HG02943 (cell line): Measurements from ENCODE around the gene LIMS2.

Source experiments
- ATAC-seq: cut with Tn5 transposase; IDR thresholded peaks from one replicate; pipeline ENCODE4 v1.9.1; 2021; ENCODE audit warnings: mild to moderate bottlenecking, low read depth, moderate library complexity; ENCODE audit not compliant: unreplicated experiment

The LIMS2 gene

GRCh38 chr2:127635380-127636237 lies 39.7 kb downstream of the LIMS2 start:
- no peak for ATAC-seq

- ATAC-seq = no peak
These were observed 40.5 kb downstream of the LIMS2 start for GRCh38 chr2:127634626-127635379.

GRCh38 chr2:127634066-127634617 lies 41.2 kb downstream of the LIMS2 start:
- no peak for ATAC-seq

DNA sequence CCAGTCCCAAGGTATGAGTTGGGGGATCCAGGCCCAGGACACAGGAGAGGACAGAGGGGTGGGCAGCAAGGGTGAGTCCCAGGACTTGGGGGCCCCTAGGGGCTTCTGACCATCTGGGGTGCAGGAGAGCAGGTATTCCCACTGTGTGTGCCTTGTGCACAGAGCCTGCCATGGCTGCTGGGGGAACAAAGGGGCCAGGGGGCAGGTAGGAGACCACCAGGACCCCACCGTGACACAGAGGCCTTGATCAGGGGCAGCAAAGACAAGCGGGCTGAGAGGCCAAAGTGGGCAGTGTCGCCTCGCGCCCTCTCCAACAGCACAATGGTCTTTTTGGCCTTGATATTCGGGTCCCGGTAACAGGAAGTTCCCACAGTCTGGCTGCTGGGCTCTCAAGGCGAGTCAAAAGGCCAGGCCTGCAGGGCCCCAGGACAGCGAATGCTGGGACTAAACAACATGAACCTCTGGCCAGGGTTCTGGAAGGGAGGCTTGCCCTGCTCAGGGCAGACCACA lies 41.7 kb downstream of the LIMS2 start:
- ATAC-seq = no peak

GRCh38 chr2:127632592-127633489 lies 42.5 kb downstream of the LIMS2 start:
- ATAC-seq = no peak

DNA sequence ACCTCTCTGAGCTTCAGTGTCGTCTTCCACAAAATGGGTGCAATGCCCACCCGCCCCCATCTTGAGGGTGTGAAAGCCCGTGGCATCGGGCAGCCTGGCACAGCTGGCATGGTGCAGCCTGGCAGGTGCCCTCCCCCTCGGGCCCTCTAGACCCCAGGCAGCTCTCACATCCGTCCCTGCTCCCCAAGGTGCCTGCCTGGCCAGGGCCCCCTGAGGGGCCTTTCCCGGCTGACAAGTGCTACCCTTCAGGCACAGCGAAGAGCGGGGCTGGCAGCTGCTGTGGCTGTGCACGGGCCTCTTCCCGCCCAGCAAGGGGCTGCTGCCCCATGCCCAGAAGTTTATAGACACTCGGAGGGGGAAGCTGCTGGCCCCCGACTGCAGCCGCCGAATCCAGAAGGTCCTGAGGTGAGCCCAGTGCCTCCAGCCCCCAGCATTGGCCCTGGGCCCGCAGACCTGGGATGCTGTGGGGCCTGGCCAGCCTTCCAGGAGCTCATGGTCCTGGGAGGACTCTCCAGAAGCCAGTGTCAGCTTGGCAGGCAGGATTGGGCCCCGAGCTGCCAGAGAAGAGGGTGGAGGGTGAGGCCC lies 43.2 kb downstream of the LIMS2 start:
- no peak for ATAC-seq

DNA sequence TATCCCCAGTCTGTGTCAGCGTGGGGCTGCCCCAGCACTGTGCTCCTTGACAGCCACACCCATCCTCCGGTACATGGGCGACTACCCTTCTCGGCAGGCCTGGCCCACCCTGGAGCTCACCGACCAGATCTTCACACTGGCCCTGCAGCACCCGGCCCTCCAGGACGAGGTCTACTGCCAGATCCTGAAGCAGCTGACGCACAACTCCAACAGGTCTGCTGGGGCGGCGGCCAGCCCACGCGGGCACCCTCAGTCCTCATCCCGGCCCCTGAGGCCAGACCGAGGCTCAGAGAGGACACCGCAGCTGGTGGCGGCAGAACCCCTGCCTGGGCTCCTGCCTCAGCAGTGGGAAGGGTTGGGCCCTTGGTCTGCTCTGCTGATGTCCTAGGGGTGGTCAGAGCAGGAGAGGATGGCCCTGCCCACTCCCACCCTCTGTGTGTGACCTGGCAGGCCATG lies 43.8 kb downstream of the LIMS2 start:
- no peak for ATAC-seq

GRCh38 chr2:127630864-127631540 lies 44.3 kb downstream of the LIMS2 start:
- no peak for ATAC-seq

DNA sequence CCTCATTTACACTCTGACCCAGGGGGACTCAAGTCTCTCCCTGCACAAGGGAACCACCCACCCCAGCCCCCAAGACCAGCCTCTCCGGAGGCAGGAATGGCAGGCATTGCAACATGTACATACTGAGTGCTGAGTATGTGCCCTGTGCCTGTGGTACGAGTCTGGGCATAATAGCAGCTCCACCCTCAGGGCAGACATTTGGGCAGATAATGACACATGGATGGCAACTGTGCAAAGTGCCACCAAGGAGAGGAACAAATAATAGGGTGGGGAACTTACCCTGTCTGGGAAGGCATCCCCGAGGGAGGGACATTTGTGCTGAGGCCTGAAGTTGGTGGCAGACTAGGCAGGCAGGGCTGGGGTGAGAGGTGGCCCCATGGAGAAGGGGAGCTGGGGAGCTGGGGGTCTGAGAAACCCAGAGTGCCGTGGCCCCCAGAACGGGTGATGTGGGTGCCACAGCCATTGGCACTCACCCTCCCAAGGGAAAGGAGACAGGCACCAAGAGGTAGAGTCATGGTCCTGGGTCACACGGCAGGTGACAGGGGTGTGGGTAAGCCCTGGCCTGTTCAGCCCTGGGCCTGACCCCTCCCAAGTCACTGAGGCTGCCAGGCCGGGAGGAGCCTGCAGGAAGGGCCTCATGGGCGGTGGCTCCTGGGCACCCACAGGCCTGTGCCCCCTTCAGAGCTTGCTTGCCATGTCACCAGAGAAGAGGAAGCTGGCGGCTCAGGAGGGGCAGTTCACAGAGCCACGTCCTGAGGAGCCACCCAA lies 45.0 kb downstream of the LIMS2 start:
- no peak for ATAC-seq

DNA sequence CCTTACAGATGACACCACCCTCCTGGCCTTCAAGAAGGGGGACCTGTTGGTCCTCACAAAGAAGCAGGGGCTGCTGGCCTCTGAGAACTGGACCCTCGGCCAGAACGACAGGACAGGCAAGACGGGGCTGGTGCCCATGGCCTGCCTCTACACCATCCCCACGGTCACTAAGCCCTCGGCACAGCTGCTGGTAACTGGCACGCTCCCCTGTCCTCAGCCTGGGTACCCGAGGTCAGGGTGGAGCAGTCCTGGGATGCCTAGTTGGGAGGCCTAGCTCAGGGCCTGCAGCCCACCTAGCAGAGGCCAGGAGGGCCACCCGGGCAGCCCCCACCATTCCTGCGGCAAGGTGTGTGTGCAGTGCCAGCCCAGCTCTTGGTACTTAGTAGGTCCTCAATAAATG lies 45.7 kb downstream of the LIMS2 start:
- ATAC-seq = no peak

GRCh38 chr2:127628767-127629614 lies 46.3 kb downstream of the LIMS2 start:
- no peak for ATAC-seq

- no peak for ATAC-seq
These were observed 47.4 kb downstream of the LIMS2 start for GRCh38 chr2:127627740-127628571.

DNA sequence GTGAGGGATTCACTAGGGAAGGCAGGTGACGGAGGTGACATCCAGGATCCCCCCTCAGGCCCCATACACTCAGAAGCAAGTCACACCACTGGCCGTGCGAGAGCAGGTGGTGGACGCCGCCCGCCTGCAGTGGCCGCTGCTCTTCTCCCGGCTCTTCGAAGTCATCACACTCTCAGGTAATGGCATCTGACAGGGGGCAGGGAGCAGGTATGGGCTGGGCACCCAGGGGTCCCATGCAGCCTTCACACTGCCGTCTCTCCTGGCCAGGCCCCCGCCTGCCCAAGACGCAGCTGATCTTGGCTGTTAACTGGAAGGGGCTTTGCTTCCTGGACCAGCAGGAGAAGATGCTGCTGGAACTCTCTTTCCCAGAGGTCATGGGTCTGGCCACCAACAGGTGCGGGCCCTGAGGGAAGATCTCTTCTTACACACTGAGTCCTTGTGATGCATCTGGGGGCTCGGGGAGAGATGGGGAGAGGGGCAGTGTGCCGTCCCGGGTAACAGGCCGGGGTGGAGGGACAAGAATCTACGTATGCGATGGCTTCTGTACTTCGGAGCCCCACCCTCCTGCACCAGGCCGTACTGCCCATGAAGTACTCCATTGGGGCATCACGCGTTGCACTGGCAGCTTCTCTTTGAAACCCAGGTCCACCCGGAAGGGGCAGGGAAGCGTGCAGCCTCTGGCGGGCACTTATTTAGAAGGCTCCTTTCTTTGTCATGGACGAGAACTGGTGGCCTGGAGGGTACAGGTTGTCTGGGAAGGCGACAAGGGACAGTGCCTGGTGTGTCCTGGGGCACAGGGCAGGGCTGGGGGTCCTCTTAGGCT lies 48.2 kb downstream of the LIMS2 start:
- ATAC-seq = no peak

- no peak for ATAC-seq
These were observed 49.2 kb downstream of the LIMS2 start for GRCh38 chr2:127626175-127626574.

GRCh38 chr2:127625572-127625951 lies 49.8 kb downstream of the LIMS2 start:
- ATAC-seq = no peak
